Left renal pelvis (tissue), 4 donors: ENCODE measurements around the gene CPT1B. TPM values are rescaled to one million over a fixed set of nuclear protein-coding genes. Genes with fewer than 3 reads are reported as not detected.
"Not testable (repeated sequence)": the region's sequence is repeated elsewhere in the genome, so short reads cannot be mapped to it uniquely, and the experiment has no call there.

Source experiments
- DNase-seq, 4 donors: peaks; one replicate each; pipeline ENCODE4 v3.0.0-alpha.2; 2013; ENCODE audit warnings: low read depth in 4 of 4, low spot score in 3 of 4
- polyA plus RNA-seq, 4 donors: library from polyadenylated mRNA; unstranded; fragments of 120-200 nt; gene quantifications; one replicate each; pipeline ENCODE4 v1.2.1, GENCODE V29; 2013; ENCODE audit not compliant: insufficient read length in 4 of 4

Gene CPT1B
- polyA plus RNA-seq, 4 donors = 7.5 to 17.4 (median 10.2) TPM

DNA sequence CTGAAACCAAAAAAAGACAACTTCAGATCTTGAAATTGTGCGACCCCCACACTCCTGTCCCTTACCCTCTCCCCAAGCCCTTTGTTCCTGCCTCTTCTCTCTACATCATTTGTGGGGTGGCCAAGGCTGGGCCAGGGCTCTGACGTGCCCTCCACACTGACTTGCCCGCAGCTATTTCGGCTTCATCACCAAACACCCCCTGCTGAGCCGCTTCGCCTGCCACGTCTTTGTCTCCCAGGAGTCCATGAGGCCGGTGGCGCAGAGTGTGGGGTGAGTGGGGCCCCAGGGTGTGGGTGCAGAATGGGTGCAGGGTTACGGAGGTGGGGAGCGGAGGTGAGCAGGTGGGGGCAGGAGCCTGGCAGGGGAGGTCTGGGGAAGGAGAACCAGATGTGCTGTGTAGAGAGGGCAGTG, 31.8 kb upstream of the CPT1B start:
- DNase-seq = no peak

DNA sequence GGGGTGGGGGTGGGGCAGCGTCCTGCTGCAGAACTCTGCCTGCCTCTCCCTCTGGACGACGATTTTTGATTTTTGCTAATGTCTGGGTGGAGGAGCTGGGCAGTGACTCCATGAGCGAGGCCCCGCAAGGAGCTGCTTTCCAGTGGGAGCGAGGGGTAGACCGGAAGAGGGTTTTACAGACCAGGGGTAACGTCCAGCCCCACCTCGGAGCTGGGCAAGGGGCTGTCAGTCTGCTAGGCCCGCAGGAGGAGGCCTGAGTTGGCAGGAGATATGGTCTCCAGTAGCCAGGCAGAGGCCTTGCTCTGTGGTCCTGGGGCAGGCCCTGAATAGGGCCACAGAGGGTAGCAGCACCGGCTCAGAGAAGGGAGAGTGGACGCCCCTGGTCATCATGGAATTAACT, 31.4 kb upstream of the CPT1B start:
- DNase-seq = no peak

GRCh38 chr22:50608996-50609395, 30.8 kb upstream of the CPT1B start:
- no peak for DNase-seq

- not testable (repeated sequence) for DNase-seq
These were observed 30.0 kb upstream of the CPT1B start for GRCh38 chr22:50608058-50608840.

GRCh38 chr22:50607659-50608020, 29.4 kb upstream of the CPT1B start:
- no peak for DNase-seq

DNA sequence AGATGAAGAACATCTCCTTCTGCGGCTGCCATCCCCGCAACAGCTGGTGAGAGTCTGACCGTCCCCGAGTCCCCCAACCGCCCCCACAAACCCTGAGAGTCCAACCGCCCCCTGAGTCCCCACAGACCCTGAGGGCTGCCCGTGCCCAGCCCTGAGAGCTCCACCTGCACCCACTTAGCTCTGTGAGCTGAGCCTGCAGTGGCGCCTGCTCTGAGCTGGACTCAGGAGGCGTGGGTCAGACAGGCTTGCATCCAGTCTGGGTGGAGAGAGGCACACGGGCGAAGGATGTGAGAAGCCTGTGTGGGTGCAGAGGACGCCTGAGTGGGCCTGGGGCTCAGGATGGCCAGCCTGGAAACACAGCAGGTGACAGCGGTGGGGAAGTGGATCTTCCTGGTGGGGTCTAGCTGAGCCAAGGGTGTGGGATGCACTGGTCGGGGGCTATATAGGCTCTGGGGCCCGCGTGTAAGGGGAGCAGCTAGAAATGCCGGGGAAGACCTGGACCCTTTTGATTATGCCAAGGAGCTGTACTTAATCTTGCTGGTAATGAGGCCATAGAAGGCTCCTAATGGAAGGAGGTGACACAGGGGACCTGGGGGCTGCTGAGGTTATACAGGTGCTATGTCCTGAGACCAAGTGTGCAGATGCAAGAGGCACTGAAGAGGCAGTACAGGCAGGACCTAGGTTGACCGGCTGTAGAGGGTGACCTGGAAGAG, 28.9 kb upstream of the CPT1B start:
- DNase-seq = no peak

GRCh38 chr22:50606165-50606945, 28.1 kb upstream of the CPT1B start:
- no peak for DNase-seq

DNA sequence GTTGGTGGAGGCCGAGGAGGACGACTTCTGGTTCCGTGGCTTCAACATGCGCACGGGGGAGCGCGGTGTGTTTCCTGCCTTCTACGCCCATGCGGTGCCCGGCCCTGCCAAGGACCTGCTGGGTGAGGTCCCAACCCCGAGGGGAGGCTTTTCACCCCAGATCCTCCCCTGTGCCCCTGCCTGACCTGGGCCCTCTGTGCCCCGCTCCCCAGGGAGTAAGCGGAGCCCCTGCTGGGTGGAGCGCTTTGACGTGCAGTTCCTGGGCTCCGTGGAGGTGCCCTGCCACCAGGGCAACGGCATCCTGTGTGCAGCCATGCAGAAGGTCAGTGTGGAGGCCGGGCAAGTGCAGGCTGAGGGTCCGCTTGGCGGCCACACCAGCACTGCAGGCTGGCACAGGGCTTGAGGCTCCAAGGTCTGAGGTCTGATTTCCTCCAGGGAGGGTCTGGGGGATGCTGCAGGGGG, 27.4 kb upstream of the CPT1B start:
- DNase-seq = no peak

DNA sequence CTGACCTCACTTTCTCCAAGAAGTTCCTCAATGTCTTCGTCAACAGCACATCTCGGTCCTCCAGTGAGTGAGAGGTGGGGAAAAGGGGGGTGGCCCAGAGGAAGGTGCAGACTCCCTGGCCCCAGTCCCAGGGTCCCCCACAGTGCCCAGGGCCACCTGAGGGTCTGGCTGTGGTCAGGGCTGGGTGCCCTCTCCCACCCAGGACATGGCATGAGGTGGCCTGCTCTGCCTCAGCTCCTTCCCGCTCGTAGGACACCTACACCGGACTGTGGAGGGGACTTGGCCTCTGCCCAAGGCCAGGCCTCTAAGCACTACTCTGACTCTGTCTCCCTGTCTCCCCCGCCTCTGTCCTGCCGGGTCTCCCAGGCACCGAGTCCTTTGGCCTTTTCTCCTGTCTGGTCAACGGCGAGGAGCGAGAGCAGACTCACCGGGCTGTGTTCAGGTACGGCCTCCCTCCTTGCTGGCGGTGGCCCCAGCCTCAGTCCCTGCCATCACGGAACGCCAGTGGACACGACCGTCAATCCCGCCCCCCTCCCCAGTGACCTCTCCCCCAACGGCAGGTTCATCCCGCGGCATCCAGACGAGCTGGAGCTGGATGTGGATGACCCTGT, 26.9 kb upstream of the CPT1B start:
- DNase-seq = no peak

- no peak for DNase-seq
These were observed 26.2 kb upstream of the CPT1B start for GRCh38 chr22:50604256-50605001.

GRCh38 chr22:50603511-50604255, 25.5 kb upstream of the CPT1B start:
- DNase-seq = no peak

DNA sequence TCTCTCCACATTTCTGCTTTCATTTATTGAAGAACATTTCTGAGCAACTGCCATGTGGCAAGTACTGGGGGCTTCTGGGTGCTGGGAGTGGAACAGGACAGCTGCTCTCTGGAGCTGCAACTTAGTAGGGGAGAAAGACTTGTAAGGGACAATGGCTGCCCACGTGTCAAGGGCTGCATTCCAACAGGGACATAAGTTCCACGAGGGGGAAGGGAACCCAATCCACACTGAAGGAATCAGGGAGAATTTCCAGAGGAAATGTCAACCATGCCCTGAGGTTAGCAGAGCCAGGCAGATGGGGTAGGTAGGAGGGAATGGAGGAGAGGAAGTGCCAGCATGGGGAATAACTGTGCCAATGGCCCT, 24.1 kb upstream of the CPT1B start:
- no peak for DNase-seq

DNA sequence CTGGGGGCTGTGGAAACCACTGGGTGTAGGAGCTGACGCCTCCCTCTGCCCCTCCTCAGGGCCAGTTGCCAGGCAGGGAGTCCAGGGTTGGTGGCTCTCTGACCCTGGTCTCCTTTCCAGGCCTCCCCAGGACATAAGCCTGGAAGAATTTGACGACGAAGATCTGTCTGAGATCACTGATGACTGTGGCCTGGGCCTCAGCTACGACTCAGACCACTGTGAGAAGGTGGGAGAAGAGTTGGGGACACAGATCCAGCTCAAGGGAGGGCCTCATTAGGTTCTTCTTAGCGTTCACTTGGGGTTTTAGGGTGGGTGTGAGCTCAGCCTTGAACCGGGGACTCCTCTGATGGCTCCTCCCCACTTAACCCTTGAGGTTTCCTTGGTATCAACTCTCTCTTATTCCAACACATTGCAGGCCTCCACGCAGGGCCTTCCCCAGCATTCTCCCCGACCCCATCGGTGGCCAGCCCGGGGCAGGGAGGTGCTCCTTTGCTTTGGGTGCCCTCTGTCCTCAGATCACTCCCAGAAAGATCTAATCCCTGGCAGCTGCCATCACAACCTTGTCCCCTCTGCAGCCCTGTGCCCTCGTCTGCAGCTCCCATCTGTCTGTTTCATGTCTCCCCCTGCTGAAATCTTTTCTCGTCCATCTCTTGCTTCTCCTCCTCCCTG, 23.6 kb upstream of the CPT1B start:
- no peak for DNase-seq

DNA sequence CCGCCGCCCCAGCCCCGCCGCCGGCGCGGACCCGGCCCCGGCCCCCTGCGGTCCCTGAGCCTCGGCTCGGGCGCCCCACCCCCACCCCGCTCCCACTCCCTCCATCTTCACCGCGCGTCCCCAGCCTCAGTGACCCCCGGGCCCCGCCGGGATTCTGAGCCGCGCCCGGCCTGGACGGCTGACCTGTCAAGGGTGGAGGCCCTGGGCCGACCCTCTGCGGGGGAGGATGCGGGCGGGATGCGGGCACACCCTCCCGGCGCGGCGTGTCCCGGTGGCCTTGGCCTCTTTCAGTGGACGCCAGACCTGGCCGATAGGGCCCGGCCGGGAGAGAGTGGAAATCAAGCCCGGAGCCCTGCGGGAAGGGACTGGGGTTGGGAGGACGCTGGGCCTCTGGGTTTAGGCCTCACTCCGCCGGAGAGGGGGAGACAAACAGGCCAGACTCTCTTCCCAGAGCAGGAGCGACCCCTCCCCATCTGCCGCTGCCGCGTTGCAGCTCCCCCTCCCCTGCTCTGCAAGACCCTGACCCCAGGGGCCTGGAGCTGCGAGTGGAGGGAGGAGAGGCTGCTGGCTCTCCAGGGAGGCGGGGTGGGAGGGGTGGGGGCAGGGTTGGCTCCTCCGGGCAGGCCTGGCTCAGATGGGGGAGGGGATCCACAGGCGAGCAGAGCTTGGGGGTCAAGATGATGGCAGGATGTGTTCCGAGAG, 22.9 kb upstream of the CPT1B start:
- DNase-seq = no peak

GRCh38 chr22:50600538-50600937, 22.3 kb upstream of the CPT1B start, which contains the start of gene MAPK8IP2:
Gene MAPK8IP2, plus strand, starts transcription at chr22:50600793. Its CDS starts 26 bp downstream, at chr22:50600819.
- DNase-seq = no peak

DNA sequence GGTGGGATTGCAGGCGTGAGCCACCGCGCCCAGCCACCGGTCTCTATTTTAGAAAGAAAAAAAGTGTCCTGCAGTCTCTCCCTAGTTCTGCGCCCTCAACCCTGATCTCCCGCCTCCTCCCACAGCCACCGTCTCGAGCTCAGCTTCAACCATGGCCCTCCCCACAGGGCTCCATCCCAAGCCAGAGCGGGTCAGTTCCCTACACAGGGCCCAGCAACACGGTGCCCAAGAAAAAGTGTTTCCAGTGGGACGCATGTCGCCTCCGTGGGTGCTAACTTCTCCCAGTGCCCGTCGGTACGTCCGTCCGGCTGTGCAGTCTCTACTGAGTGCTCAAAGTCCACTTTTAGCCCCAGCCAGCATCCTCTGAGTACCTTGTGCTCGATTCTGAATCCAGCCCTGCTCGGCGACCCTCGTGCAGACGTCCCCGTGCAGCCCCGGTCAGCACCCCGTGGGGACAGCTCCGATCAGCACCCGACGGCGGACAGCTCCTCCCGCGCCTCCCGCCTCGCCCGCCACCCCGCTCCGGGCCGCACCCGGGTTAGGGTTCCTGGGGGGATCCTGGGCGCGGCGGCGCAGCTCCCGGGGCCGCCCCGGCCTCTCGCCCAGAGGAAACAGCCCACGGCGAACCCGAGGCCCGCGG, 21.7 kb upstream of the CPT1B start:
- DNase-seq = no peak

GRCh38 chr22:50597097-50597496, 18.9 kb upstream of the CPT1B start:
- DNase-seq = no peak

DNA sequence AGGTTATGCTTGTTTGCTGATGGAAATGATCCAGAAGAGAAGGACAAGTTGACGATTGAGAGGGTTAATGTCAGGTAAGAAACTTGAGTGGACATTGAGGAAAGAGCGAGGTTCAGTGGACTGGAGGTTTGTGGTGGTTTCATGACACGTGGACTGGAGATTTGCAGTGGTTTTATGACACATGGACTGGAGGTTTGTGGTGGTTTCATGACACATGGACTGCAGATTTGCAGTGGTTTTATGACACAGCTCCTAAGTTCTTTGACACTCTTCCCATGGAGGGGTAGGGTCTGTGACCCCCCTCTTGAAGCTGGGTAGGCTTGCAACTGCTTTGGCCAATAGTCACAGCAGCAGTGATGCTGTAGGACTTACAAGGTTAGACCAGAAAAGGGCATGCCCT, 17.0 kb upstream of the CPT1B start:
- DNase-seq = no peak
